ENCODE measurements around the gene EXOC1. TPM values are rescaled to one million over a fixed set of nuclear protein-coding genes. Genes with fewer than 3 reads are reported as not detected.

EXOC1 gene
- total RNA-seq, 1 experiment from 2014 or later, result 17.6 TPM

DNA sequence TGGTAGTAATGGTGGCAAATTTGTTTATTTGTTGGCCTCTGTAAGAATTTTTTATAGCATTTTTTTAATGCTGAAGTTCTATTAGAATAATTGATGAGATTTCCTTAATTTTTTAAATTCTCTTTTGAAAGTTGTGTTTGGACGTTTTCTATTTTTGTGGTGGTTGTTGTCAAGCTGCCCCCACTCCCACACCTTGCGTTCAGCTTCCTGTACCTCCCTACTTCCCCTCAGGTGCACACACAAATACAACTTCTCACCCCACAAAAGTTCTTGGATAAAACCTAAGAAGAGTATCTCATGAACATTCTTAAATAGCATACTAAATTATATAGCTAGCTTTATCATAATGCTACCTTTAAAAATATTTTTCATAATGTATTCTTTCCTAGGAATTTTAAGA lies 38.7 kb downstream of the EXOC1 start:
- Histone ChIP-seq H3K9me2 (ENCODE audit: insufficient read depth) (no peaks in the 10 kb centered on the region), H3K9me3 (ENCODE audit: control insufficient read depth in 1 of 2, insufficient read depth in 1 of 2, low read depth in 1 of 2, low read length in 2 of 2) (no peaks in the 10 kb centered on the region), H3K36me3 (ENCODE audit: control insufficient read depth in 1 of 2, insufficient read depth in 2 of 2, low read length in 2 of 2) (peaks cover 0 to 6% of the 10 kb centered on the region in 2 experiments; a peak in 1 of 4 replicates), H3K27me3 (ENCODE audit: insufficient read depth, low read length) (no peaks in the 10 kb centered on the region), H3K27ac (ENCODE audit: low read depth, low read length) (no peak overlapping the region), H3K4me2 (ENCODE audit: low read length) (no peak overlapping the region), H3K9ac (ENCODE audit: low read length) (no peak overlapping the region), H3K4me1 (ENCODE audit: control insufficient read depth in 1 of 2, insufficient read depth in 2 of 2, low read length in 2 of 2) (peaks cover 0 to 8% of the 10 kb centered on the region in 2 experiments; a peak in 2 of 4 replicates), H4K20me1 (ENCODE audit: insufficient read depth) (no peaks in the 10 kb centered on the region), H3K79me2 (ENCODE audit: insufficient read depth, low read length) (no peaks in the 10 kb centered on the region), H2AFZ (ENCODE audit: low read depth, low read length, poor library complexity, severe bottlenecking) (no peak overlapping the region), H3K4me3 (replicated peaks in 1 of 2; ENCODE audit: low read depth in 1 of 2, low read length in 2 of 2) (no peak overlapping the region)
- RAD21 ChIA-PET (ENCODE audit: low non-redundant PET in 1 of 2, low total read pairs in 2 of 2, uncharacterized antibody in 2 of 2, unreplicated experiment in 2 of 2), result no interaction called here
- intact Hi-C loops (cut with micrococcal nuclease), result no loop called here
- no TSS peak for BruUV-seq (replicated peaks)
- POLR2A ChIA-PET, result no interaction called here
- TF ChIP-seq YY1 (IDR thresholded peaks at IDR 0.05; ENCODE audit: extremely low read depth, insufficient replicate concordance, low read depth, low read length) (no peak), RAD21 (IDR thresholded peaks at IDR 0.05; ENCODE audit: low read depth) (no peak), FOSL1 (IDR thresholded peaks at IDR 0.05; ENCODE audit: low read depth) (no peak), ZBTB33 (IDR thresholded peaks at IDR 0.05; ENCODE audit: extremely low read depth, insufficient replicate concordance, low read length) (no peak), EZH2 (IDR thresholded peaks at IDR 0.05) (no peak), SP1 (IDR thresholded peaks at IDR 0.05; ENCODE audit: low read depth) (no peak), ZFX (IDR thresholded peaks at IDR 0.05) (no peak), SRF (IDR thresholded peaks at IDR 0.05; ENCODE audit: low read depth) (no peak)
- TF ChIP-seq, protein P1, sequence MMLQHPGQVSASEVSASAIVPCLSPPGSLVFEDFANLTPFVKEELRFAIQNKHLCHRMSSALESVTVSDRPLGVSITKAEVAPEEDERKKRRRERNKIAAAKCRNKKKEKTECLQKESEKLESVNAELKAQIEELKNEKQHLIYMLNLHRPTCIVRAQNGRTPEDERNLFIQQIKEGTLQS (IDR thresholded peaks at IDR 0.05), result no peak
- TF ChIP-seq, protein P2, sequence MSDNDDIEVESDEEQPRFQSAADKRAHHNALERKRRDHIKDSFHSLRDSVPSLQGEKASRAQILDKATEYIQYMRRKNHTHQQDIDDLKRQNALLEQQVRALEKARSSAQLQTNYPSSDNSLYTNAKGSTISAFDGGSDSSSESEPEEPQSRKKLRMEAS (IDR thresholded peaks at IDR 0.05), result no peak
- DNase-seq (ENCODE audit: low read depth, low spot score) (no peak), ATAC-seq (no peak)
- CTCF ChIA-PET, result no interaction called here
